ENCODE measurements around the gene OR51B6.
"Not testable (repeated sequence)": the region's sequence is repeated elsewhere in the genome, so short reads cannot be mapped to it uniquely, and the experiment has no call there.

The OR51B6 gene, protein sequence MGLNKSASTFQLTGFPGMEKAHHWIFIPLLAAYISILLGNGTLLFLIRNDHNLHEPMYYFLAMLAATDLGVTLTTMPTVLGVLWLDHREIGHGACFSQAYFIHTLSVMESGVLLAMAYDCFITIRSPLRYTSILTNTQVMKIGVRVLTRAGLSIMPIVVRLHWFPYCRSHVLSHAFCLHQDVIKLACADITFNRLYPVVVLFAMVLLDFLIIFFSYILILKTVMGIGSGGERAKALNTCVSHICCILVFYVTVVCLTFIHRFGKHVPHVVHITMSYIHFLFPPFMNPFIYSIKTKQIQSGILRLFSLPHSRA

DNA sequence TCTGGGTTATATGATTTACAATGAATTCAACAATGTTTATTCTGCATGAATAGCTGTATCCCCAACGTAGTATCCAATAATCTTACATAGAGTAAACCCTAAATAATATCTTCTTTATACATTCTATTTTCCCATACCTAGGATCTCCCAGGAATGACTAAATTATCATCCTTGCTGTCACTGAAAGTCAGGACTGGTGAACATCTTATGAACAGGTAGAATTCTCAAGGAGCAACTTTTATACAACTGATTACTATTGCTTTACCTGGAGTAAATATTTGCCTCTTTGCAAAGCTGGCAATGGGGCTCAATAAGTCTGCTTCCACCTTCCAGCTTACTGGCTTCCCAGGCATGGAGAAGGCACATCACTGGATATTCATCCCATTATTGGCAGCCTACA, at the start of gene OR51B6:
OR51B6 (plus strand) TSS at position 301 of the 400 bp plus-strand sequence; CDS start at position 301, 0 bp downstream.
- FAIRE-seq (no peak), DNase-seq (ENCODE audit: low spot score) (no peak)

DNA sequence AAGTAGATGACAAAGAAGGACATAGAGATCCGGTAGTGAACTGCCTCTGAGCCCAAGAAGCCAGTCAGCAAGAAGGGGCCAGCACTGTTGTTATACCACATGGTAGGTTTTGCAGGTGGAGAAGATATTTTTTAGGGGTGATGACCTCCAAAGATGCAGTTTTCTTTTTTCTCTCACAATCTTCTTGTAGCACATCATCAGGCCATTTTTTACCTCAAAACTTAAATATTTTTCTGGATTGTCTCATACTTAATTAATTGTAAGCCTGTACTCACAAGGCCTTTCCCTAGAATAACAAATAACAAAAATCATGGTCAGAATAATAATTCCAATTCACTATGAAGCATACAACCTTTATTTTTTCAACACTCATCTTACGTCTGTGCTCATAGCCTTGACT, 49.5 kb upstream of the OR51B6 start, which contains the start of gene OR51B4:
OR51B4 (minus strand) TSS at position 101 of the 400 bp plus-strand sequence; CDS start at position 101, 0 bp downstream.
- FAIRE-seq (no peak), DNase-seq (ENCODE audit: low spot score) (no peak)

DNA sequence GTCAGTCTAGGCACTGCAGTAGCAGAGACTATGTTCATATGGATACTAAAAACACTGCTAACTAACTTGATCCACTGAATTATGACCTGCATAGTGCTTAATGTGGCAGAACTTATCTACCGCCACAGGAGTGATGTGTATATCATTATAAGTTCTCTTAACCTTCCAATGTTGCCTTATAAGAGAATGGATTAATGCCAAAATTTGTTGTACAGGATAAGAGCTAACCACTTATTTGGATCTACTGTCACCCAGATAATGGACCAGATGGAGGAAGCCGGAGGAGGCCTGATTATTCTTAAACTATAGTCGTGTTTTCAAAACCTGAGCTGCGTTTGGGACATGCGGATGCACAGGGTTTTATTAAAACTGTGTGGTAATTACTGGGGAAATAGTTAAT, 47.7 kb upstream of the OR51B6 start:
- FAIRE-seq, result no peak

DNA sequence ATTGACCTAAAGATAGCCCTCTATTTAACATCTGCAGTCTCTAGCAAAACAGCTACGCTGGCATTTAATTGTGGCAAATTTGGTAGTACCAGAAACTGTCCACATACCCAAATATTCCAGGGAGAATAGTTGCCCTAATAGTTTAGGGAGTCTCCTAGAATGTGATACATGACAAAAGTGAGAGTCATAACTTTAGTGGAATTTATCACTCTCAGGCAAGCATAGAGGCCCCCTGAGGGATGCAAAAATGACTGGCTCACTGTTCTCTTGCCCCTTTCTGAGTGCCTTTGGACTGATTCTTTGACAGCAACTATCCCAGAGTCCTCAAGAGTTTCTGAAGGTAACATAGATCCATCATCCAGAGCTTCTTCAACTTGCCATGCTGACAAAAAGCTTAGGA, 47.3 kb upstream of the OR51B6 start:
- no peak for FAIRE-seq
- no peak for DNase-seq (ENCODE audit: low spot score)

More for the DNA sequence above, 47.7 kb upstream of the OR51B6 start:
- no peak for DNase-seq (ENCODE audit: low spot score)

DNA sequence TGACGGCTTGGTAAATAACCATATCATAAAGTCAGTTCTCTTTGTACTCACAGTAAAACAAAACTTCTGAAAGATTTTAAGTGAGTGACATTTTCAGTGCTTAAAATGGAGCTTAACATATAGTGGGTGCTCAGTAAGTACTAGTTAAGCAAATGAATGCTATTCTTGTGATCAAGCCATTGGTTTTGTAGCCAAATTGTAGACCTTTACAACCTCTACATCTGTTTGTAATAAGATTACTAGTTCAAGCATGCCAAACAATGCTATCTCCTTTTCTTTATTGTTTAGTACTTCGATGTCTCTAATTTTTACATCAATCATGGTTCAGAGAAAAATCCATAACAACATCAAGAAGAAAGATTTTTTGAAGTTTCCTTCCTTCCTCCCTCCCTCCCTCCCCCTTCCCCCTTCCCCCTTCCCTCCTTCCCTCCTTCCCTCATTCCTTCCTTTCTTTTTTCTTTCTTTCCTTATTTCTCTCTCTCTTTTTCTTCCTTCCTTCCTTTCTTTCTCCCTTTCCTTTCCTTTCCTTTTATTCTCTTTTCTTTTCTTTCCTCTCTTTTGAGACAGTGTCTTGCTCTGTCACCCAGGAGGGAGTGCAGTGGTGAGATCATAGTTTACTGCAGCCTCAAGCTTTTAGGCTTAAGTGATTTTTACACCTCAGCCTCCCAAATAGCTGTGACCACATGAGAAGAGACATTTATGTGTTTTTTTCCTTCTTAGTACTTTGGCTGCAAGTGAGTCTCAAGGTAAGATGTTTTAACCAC, 43.9 kb upstream of the OR51B6 start:
- FAIRE-seq (no peak), DNase-seq (ENCODE audit: low spot score) (no peak)

DNA sequence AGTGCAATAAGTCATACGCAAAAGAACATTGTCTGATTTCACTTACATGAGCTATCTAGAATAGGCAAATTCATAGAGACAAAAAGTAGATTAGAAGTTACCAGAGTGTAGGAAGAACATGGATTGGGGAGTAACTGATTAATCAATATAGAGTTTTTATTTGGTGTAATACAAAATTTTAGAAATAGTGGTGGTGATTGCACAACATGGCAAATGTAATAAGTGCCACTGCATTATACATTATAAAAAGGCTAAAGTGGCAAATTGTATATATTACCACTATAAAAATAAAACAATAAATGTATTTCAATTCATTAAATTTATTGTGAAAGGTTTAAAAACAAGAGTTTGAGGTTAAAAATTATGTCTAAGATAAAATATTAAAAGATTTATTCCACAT, 40.9 kb upstream of the OR51B6 start:
- no peak for DNase-seq (ENCODE audit: low spot score)
- no peak for FAIRE-seq

DNA sequence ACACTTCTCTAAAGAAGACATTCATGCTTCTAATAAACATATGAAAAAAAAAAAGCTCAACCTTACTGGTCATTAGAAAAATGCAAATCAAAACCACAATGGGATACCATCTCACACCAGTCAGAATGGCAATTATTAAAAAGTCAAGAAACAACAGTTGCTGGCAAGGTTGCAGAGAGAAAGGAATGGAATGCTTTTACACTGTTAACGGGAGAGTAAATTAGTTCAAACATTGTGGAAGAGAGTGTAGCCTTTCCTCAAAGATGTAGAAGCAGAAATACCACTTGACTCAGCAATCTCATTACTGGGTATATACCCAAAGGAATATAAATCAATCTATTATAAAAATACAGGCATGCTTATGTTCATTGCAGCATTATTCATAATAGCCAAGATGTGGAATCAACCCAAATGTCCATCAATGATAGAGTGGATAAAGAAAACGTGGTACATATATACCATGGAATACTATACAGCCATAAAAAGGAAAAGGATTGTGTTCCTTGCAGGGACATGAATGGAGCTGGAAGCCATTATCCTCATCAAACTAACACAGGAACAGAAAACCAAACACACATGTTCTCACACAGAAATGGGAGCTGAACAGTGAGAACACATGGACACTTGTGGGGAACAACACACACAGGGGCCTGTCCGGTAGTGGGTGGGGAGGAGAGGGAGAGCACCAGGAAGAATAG, 37.8 kb upstream of the OR51B6 start:
- FAIRE-seq; DNase-seq (ENCODE audit: low spot score): not testable (repeated sequence)

DNA sequence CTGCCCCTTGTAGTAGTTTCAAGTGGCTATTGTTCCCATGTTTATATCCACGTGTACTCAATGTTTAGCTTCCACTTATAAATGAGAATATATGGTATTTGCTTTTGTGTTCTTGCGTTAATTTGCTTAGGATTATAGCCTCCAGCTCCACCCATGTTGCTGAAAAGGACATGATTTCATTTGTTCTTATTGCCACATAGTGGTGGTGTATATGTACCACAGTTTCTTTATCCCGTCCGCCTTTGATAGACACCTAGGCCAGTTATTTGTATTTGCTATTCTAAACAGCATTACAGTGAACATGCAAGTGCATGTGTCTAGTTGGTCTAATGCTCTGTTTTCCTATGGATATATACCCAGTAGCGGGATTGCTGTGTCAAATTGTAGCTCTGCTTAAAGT, 34.0 kb upstream of the OR51B6 start:
- no peak for DNase-seq (ENCODE audit: low spot score)
- no peak for FAIRE-seq

DNA sequence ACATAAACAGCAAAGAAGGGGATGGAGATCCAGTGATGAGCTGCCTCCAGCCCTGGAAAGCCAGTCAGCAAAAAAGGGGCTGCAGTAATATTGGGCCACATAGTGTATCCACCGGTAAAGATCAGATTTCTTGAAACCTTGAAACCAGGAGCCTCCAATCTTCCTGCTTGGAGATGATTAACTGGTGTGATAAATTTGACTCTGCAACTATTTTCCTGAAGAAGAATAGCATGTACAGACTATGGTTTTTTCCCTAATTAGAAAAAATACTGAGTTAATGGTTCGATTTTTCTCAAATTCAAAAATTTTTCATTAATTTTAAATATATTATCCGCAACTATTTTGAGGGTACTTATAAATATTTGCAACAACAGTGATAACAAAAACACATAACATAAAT, 27.1 kb upstream of the OR51B6 start, which contains the start of gene OR51B2:
OR51B2 (minus strand) TSS at position 101 of the 400 bp plus-strand sequence; CDS start at position 101, 0 bp downstream.
- no peak for FAIRE-seq
- DNase-seq (ENCODE audit: low spot score), result no peak

DNA sequence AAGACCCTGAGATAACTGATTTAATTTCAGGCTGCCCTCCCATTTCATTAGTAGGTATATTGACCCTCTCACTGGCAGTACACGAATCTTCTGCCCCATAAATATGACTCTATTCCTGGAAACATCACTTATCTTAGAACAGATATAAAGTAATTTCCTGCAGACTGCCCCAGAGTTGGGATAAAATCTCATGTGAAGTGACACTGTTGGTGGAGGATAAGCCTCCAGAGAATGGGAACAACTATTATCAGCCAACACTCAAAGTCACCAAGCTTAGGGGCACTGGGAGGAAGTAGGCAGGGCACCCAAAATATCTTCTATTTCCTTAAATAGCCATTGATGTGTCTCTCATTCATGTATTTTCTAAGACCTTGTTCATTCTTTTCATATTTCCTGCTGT, 16.1 kb upstream of the OR51B6 start:
- FAIRE-seq (no peak), DNase-seq (ENCODE audit: low spot score) (no peak)

DNA sequence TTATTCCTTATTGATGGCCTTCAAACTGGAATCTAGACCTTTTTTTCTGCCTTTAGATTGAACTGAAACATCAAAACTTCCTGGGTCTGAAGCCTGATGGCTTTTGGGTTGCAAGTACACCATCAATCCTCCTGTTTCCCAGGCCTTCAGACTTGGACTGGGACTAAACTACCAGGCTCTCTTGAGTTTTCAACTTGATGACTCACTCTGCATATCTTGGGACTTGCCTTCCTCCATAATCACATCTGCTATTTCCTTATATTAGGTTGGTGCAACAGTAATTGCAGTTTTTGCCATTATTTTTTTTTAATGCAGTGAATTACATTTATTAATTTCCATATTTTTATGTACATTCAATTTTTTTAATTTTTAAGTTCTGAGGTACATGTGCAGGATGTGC, 15.0 kb upstream of the OR51B6 start:
- FAIRE-seq (no peak), DNase-seq (ENCODE audit: low spot score) (no peak)

DNA sequence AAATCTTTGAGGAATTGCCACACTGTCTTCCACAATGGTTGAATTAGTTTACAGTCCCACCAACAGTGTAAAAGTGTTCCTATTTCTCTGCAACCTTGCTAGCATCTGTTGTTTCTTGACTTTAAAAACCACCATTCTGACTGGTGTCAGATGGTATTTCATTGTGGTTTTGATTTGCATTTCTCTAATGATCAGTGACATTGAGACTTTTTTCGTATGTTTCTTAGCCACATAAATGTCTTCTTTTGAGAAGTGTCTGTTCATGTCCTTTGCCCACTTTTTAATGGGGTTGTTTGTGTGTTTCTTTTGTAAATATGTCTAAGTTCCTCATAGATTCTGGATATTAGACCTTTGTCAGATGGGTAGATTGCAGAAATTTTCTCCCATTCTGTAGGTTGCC, 14.1 kb upstream of the OR51B6 start:
- not testable (repeated sequence) for DNase-seq (ENCODE audit: low spot score); FAIRE-seq

DNA sequence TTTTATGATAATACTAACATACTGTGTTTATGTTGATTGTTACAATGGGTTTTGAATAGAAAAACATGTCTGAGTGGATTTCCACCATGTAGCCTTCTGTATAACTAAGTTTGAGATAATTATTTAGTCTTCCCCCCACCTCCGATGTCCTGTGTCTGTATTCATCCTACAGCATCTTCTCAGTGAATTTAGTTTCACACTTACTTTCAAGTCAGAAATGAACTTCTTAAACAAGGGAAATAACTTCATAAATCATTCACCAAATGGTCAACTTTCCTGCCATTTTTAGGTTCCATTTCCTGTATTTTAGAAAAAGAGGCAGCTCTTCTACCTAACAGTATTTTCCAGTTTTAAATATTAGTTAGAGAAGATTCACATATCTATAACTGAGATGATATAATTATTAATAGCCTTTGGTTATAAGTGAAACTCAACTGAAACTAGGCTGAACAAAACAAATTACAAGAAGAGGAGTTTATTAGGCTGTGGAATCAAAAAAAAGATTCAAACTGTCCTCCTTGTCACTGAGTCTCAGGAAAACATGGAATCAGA, 11.5 kb upstream of the OR51B6 start:
- FAIRE-seq (no peak), DNase-seq (ENCODE audit: low spot score) (no peak)

DNA sequence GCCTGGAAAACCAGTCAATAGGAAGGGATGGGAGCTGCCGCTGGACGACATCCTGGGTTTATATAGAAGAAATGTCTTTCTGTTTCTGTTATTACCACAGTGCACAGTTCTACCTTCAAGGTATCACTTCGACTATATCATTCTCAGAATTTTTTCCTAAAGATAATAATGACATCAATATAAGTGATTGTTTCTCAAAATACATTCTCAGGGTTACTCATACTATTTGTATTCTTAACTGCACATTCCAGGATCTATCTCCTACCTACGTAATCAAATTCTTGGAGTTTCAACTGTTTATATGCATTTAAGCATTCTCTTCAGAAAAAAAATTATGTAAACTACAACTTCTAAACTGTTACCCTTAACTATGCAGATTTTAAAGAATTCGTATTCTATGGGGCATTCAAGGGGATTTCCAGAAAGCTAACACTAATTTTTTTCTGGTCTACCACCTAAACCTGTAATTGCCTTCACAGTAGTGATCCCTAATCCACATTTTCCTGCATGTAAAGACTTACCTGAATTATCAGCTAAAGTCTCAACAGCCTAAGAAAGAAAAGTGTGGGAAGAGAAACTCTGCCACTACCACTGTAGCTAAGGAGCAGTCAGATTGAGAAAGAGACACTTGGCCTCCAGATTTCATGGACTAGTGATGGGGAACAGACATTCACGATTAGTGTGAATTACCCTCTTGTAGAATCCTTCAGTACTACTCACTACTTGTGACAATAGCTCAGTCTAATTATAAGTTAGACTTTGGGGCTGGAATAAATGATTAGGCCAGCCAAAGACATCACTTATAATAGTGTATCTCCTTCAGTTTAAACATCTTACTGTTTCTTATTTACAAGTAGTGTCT, 7.6 kb upstream of the OR51B6 start, which contains the start of gene OR51B5:
OR51B5 (minus strand) TSS at position 51 of the 862 bp plus-strand sequence; CDS start at position 51, 0 bp downstream.
- no peak for DNase-seq (ENCODE audit: low spot score)
- no peak for FAIRE-seq

DNA sequence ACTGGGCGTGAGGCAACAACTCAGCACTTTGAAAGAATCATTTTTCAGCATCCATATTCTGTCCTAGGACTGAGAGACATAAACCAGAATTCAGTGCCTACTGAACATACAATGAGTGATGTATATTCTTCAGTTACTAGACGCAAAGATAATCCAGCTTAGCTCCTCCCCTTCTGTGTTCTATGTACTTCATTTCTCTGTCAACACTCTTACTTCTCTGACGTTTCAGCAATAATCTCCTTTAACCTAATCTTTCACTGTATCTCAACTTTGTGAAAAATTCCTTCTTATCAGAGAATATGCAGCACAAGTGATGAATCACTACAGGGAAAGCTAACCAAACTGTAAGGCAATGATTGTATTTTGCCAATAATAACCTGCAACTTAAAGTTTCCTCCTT, 5.5 kb upstream of the OR51B6 start:
- no peak for DNase-seq (ENCODE audit: low spot score)
- no peak for FAIRE-seq

DNA sequence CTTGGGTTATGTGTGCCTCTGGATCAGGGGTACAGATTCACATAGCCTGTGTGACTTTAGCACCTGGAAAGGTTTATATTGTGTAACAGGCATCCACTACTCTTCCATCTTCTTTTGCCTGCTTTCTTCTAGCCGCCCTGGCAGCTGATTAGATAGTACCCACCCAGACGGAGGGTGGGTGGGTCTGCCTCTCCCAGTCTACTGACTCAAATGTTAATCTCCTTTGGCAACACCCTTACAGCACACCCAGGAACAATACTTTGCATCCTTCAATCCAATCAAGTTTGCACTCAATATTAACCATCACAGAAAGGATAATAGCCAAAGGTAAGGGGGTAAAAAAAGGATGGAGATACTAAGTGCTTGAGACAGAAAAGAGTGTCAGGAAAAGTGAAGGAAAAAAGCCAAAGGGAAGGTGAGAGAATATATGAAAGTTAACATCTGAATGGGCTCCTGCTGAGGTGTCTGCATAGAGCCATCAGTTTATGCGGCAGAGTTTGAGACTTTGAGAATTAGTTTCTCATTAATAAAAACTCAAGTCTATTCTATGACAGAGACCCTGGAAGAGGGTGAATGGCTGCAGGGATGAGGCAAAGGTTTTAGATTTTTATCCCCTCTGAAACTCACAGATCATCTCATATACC, 2.6 kb upstream of the OR51B6 start:
- FAIRE-seq, result no peak
- no peak for DNase-seq (ENCODE audit: low spot score)

DNA sequence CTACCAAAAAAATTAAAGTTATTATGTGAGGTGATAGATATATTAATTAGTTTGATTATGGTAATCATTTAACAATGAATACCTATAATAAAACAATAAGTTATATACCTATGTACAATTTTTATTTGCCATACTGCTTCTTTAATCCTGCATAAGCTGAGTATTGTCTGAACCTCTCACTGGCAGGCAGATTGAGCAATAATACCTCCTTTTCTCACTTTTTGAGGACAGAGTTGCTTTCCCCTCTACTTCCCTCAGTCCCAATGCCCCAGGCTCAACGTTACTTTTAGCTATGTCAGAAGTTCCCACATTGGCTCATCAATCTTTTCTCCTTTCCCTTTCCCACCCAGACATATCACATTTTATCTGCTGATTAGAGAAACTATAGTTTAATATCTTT, 1.8 kb upstream of the OR51B6 start:
- no peak for FAIRE-seq

DNA sequence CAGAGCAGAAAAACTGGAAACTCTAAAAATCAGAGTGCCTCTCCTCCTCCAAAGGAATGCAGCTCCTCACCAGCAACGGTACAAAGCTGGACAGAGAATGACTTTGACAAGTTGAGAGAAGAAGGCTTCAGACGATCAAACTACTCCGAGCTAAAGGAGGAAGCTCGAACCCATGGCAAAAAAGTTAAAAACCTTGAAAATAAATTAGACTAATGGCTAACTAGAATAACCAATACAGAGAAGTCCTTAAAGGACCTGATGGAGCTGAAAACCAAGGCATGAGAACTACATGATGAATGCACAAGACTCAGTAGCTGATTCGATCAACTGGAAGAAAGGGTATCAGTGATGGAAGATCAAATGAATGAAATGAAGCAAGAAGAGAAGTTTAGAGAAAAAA, 4.7 kb downstream of the OR51B6 start:
- not testable (repeated sequence) for FAIRE-seq; DNase-seq (ENCODE audit: low spot score)

More for the DNA sequence above, 1.8 kb upstream of the OR51B6 start:
- no peak for DNase-seq (ENCODE audit: low spot score)

DNA sequence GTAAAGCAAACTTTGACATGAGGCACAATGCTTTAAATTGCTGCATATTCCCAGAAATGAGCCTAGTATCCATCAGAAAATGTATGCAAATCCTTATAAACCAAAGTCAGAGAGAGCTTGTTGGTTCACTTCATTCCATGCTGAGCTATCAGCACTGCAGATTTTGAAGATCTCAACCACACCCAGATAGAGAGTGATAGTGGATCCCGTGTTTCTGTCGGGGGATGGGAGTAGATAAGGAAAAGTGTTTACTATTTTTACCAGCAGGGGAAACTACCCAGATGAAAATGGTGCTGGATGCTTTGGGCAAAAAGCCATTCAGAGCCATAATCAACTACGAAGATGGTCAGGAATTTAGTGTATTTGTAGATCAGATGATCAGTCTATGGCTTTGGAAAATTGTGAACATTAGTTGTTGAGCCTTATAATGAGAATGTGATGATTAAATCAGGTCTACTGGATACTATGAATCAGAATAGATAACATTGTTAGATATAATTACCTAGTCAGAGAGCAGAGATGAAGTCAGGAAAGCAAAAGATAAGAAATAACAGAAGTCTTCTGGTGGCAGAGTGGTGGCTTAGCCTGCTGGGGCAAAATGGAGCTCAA, 10.8 kb downstream of the OR51B6 start:
- FAIRE-seq (no peak), DNase-seq (ENCODE audit: low spot score) (peak; percentile 30)

DNA sequence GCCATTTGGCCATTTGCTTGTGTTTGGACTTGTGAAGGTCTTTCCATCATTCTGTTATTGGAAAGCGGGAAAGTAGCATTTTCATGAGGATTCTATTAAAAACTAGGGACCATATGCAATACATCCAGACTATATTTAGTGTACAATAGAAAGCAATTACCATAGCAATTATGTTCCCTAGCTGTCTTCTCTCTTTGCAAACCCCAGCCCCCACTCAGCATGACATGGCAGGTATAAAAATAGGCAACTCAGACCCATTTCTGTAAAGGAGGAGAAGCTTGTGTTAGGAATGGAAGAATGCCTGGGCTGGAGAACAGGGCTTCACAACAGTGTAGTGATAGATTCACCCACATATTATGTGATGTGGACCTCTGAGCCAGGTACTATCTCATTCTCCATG, 12.4 kb downstream of the OR51B6 start:
- DNase-seq (ENCODE audit: low spot score) (no peak), FAIRE-seq (no peak)

Measured in RCC 7860 (cell line).